RWPE1 (cell line): ENCODE results near the gene PRRG2.
A peak's percentile ranks its signal among the peaks of the same experiment; 100 is the strongest.
"Not testable (repeated sequence)": the region's sequence is repeated elsewhere in the genome, so short reads cannot be mapped to it uniquely, and the experiment has no call there.

Experiments used
- CTCF ChIA-PET: fragments of 350-600 bp; sonication (Branson Sonifier 250); formaldehyde crosslinking; extraction: SDS; loops from one replicate; lab custom pipeline; 2021; lab: Yijun Ruan, JAX
- POLR2A ChIA-PET: fragments of 400-600 bp; formaldehyde crosslinking; extraction: SDS; loops from one replicate; lab custom pipeline; 2020; ENCODE audit warnings: antibody characterized with exemption; ENCODE audit not compliant: low non-redundant PET; lab: Yijun Ruan, JAX
- DNase-seq: peaks from one replicate; pipeline ENCODE4 v3.0.0; 2012; ENCODE audit warnings: low spot score
- H3K27ac ChIP-seq: fragments of 450-650 bp; 2 replicates; pipeline ENCODE4 v1.5.1; 2017
- TF ChIP-seq, protein P1 (sequence below): fragments of 450-650 bp; conservative IDR thresholded peaks from 2 replicates; pipeline ENCODE4 v1.5.1; 2017; ENCODE audit warnings: low read depth, mild to moderate bottlenecking

The PRRG2 gene

DNA sequence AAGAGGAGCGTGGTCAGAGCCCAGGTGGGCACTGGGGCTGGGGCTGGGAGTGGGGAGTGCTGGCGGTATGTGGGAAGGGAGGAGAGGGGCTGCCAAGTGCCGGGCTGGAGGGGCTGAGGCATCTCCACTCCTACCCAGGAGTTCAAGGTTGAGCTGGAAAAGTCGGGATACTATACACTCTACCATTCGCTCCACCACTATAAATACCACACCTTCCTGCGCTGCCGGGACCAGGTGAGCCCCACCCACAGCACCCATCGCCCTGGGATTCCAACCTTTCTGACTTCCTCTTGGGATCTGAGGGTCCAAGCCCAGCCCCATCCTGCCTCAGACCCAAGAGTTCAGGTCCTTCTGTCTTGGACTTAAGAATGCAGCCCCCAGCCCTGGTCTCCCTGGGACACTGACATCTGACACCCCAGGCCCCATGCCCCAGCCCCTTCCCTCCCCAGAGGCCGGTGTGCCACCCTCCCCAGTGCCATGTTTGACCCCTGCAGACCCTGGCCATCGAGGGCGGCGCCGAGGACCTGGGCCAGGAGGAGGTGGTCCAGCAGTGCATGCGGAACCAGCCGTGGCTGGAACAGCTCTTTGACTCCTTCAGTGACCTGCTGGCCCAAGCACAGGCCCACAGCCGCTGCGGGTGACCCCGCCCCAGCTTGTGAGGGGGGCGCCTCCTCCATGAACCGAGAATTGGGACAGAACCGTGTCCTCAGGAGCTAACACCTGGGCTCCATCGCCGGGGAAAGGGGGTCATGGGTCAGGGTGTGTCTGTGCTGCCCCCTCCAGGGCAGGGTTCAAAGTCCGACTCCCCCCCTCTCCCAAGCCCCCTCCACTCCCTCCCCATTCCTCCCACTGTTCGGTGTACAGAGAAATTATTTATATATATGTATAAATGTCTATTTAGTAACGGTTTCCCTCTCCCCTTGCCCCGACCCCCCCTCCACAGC, 44.1 kb downstream of the PRRG2 start:
- POLR2A ChIA-PET: no interaction called here
- DNase-seq: no peak
- CTCF ChIA-PET: interaction anchor here (0.6 to 0.7 kb wide), 2 partner anchors 42 to 78 kb away, joined by 5 to 7 read pairs; no protein-coding TSS in a partner anchor
- H3K27ac ChIP-seq: peak overlapping the region; percentile 14; the same call in 1 of the 2 replicates
- TF ChIP-seq, protein P1, sequence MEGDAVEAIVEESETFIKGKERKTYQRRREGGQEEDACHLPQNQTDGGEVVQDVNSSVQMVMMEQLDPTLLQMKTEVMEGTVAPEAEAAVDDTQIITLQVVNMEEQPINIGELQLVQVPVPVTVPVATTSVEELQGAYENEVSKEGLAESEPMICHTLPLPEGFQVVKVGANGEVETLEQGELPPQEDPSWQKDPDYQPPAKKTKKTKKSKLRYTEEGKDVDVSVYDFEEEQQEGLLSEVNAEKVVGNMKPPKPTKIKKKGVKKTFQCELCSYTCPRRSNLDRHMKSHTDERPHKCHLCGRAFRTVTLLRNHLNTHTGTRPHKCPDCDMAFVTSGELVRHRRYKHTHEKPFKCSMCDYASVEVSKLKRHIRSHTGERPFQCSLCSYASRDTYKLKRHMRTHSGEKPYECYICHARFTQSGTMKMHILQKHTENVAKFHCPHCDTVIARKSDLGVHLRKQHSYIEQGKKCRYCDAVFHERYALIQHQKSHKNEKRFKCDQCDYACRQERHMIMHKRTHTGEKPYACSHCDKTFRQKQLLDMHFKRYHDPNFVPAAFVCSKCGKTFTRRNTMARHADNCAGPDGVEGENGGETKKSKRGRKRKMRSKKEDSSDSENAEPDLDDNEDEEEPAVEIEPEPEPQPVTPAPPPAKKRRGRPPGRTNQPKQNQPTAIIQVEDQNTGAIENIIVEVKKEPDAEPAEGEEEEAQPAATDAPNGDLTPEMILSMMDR: no peak

GRCh38 chr19:49626226-49626625, 45.1 kb downstream of the PRRG2 start:
- TF ChIP-seq, protein P1: no peak
- CTCF ChIA-PET: interaction anchor here (0.8 kb wide), 1 partner anchor 12 kb away, joined by 3 read pairs; no protein-coding TSS in a partner anchor
- DNase-seq: no peak
- POLR2A ChIA-PET: no interaction called here
- peak overlapping the region; percentile 14 for H3K27ac ChIP-seq

GRCh38 chr19:49629659-49630058, 48.5 kb downstream of the PRRG2 start:
- no peak for DNase-seq
- TF ChIP-seq, protein P1: no peak
- CTCF ChIA-PET: interaction anchor here (0.7 kb wide), 1 partner anchor 12 kb away, joined by 3 read pairs; no protein-coding TSS in a partner anchor
- POLR2A ChIA-PET: no interaction called here
- H3K27ac ChIP-seq: 0 out of 2 replicates have a peak overlapping the region, but pooled peaks have one; percentile 39

GRCh38 chr19:49631014-49631588, 50.0 kb downstream of the PRRG2 start:
- peak overlapping the region; percentile 39 for H3K27ac ChIP-seq
- ChIA-PET POLR2A (interaction anchor here (0.6 kb wide), 1 partner anchor 24 kb away, joined by 7 read pairs; no protein-coding TSS in a partner anchor), CTCF (no interaction called here)
- TF ChIP-seq, protein P1: no peak
- DNase-seq: no peak

GRCh38 chr19:49631610-49632192, 50.6 kb downstream of the PRRG2 start:
- TF ChIP-seq, protein P1: no peak
- H3K27ac ChIP-seq: peak overlapping the region; percentile 100; the same call in 1 of the 2 replicates
- ChIA-PET CTCF (no interaction called here), POLR2A (no interaction called here)
- no peak for DNase-seq

- no peak for DNase-seq
- TF ChIP-seq, protein P1: no peak
- H3K27ac ChIP-seq: peak overlapping the region; percentile 100; the same call in 1 of the 2 replicates
- ChIA-PET POLR2A (no interaction called here), CTCF (no interaction called here)
These were observed 51.5 kb downstream of the PRRG2 start for GRCh38 chr19:49632576-49632975.

GRCh38 chr19:49633273-49633672, 52.2 kb downstream of the PRRG2 start:
- CTCF ChIA-PET, POLR2A ChIA-PET, DNase-seq: not testable (repeated sequence)
- peak overlapping the region; percentile 100 for H3K27ac ChIP-seq
